Amygdala (tissue), 56 donors: ENCODE measurements around the gene TRAPPC1.

Experiments used
- DNase-seq, 56 donors: peaks; one replicate each; lab custom pipeline; 2025; lab: John Stamatoyannopoulos, UW

Gene TRAPPC1

DNA sequence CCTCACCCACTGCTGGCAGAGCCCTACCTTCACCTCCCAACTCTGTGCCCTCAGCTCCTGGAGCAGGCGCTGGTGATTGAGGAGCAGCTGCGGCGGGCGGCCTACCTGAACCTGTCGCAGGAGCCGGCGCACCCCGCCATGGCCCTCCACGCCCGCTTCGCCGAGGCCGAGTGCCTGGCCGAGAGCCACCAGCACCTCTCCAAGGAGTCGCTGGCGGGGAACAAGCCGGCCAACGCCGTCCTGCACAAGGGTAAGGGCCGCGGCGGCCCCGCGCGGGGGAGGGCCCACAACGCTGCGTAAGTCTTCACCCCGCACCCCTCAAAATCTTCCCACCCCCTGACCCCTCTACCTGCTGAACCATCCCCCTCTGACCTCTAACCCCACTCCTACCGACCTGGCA is 22.7 kb downstream of the TRAPPC1 start:
- no peak for DNase-seq

DNA sequence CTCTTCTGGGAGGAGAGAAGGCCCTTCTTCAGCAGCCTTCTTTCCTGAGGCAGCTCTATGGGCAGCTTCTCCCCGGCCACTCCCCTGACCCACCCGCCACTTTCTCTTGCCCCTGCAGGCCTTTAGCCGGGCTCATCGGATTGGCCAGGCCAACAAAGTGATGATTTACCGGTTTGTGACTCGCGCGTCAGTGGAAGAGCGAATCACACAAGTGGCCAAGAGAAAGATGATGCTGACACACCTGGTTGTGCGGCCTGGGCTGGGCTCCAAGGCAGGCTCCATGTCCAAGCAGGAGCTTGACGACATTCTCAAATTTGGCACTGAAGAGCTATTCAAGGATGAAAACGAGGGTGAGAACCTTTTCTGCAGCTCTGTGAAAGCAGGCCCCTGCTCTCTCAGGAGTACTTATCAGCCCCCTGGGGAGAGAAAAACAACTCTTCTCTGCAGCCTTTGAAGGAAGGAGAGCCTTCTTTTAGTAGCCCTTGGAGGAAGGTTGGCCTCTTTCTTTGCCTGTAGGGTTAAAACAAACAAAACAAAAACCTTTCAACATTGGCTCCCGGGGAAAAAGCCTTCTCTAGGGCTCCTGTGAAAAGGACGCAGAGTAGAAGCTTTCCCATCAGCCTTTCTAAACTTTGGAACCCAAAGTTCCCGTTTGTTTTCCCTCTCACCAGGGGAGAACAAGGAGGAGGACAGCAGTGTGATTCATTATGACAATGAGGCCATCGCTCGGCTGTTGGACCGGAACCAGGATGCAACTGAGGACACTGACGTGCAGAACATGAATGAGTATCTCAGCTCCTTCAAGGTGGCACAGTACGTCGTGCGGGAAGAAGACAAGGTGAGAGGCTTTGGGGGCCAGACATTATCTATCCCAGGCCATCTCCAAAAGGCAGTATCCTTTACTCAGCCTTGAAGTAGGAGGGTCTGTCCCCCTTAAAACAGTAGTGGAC is 28.3 kb downstream of the TRAPPC1 start:
- no peak for DNase-seq

DNA sequence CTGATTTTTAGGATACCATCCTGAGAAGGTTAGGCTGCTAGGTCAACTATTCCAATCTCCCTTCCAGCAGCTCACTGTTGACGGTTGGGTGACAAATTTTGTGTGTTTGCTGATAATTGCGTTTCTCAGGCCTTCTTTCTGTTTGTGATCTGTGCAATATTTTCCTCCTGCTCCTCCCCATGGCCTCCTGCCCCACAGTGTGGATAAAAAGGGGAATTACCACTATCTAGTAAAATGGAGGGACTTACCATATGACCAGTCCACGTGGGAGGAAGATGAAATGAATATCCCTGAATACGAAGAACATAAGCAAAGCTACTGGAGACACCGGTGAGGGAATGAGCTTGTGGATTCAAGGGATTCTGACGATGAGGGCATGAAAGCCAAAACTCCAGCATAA is 34.0 kb downstream of the TRAPPC1 start:
- DNase-seq = peak in 16 of 56 donors; percentile 0 to 54 (median 24)

DNA sequence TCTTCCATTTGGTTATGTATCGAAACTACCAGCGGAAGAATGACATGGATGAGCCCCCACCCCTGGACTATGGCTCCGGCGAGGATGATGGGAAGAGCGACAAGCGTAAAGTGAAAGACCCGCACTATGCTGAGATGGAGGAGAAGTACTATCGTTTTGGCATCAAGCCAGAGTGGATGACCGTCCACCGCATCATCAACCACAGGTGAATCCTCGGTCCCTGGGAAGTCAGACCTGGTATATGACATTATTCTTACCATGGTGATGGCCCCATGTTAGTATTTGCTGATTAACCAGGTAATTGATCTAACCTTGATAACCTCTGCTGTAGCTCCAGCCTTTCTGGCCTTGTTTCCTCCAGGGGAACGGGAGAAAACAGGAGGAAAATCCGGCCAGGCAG is 34.7 kb downstream of the TRAPPC1 start:
- no peak for DNase-seq

DNA sequence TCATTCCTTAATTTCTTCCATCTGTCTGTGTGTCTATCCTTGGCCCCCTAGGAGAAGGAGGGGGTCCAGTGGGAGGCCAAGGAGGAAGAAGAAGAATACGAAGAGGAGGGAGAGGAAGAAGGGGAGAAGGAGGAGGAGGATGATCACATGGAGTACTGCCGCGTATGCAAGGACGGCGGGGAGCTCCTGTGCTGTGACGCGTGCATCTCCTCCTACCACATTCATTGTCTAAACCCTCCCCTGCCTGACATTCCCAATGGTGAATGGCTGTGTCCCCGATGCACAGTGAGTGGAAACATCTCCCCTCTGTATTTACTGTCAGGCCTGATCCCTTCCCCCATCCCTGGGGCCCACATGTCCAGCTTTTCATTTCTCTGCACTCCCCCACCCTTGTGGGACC is 36.9 kb downstream of the TRAPPC1 start:
- DNase-seq = no peak

DNA sequence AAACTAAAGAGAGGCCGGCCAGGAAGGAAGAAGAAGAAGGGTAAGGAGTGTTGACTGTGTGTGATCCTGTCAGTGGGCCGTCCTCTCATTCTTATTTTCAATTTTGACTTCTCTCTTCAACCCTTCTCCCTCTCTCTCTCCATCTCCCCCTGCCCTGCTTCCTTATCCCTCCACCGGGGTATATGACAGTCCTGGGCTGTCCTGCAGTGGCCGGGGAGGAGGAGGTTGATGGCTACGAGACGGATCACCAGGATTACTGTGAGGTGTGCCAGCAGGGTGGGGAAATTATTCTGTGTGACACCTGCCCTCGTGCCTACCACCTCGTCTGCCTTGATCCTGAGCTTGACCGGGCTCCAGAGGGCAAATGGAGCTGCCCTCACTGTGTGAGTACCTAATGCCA is 37.5 kb downstream of the TRAPPC1 start:
- no peak for DNase-seq

DNA sequence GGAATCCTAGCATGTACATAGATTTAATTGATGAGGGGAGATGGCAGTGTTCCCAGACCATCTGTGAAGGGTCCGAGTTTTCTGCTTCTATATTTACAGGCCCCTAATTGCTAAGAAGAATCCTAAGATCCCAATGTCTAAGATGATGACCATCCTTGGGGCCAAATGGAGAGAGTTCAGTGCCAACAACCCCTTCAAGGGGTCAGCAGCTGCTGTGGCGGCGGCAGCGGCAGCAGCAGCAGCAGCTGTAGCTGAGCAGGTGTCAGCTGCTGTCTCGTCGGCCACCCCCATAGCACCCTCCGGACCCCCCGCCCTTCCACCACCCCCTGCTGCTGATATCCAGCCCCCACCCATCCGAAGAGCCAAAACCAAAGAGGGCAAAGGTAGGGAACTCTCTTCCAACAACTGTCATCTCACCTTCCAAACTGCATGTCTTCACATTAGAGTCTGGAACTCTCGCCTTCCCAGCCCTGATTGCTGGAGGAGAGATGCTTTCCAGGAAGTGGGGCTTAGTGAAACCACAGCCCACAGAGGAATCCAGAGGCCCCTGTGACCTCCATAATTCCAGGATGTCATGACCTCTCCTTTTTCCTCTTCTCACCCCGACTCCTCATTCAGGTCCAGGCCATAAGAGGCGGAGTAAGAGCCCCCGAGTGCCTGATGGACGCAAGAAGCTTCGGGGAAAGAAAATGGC is 38.4 kb downstream of the TRAPPC1 start:
- DNase-seq = no peak

DNA sequence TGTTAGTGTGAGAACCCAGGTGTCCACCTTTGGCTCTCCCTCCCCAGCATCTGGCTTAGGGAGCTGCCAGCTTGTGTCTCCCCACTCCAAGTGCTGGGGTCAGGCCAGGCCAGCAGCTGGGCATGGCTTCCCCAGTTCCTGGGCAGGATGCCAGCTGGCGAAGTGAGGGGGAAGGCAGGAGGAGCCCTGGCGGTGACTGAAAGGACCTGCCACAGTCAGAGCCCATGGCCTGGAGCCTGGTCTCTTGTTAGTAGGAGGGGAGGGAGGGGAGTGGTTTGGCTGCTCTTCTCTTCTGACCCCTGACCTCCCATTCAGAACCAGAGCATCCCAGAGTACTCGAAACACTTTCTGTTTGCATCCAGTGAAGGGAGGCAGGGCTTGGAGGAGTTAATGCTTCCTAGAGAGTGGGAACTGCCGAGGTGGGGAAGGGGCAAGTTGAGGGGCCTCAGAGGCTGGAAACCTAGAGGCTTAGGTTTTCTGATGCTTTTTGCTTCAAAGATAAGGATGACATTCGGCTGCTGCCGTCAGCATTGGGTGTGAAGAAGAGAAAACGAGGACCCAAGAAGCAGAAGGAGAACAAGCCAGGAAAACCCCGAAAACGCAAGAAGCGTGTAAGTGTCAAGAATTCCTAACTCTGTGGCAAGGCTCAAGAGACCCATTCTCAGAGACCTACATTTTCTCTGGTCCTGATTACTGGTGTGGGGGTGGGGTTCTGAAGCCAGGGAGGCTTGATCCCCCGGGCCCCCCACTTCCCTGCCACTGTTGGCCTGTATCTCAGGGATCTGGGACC is 42.4 kb downstream of the TRAPPC1 start:
- peak; percentile 53 to 97 (median 94) for DNase-seq

DNA sequence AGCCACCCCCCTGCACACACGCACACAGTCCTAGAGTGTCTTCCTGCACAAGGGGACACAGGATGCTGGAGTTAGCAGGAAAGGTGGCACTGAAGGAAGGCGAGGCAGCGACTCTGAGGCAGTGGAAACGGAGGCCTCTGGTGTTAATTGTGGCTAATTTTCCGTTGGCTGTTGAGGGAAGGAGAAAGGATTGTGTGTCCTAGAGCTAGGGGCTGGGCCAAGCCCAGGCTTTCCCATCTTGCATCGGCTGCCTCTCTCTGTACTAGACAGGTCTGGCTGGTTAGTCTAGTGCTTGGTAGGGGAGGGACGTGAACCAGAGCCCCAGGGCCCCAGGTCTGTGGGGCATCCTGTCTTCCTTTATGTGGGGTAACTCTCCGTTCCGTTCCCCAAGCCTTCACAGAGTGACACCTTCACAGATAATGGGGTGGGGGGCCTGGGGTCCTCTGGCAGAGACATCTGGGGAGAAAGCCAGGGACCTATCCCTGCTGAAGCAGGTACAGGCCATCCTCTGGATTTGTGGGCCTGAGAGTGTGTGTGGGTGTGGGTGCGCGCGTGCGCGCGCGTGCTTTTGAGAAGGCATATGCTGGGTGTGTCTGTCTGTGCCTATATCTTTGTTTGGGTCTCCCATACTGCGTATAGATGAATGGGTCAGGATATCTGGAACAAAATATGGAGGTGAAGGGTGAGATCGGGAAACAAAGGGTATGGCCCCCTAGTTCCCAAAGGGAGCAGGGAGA is 43.4 kb downstream of the TRAPPC1 start, which contains the start of gene CHD3:
Gene CHD3, plus strand, starts transcription at position 606 of the 737 bp plus-strand sequence. CDS start 212 bp downstream, outside the sequence.
- DNase-seq = peak in 3 of 56 donors; percentile 18 to 31 (median 22)

DNA sequence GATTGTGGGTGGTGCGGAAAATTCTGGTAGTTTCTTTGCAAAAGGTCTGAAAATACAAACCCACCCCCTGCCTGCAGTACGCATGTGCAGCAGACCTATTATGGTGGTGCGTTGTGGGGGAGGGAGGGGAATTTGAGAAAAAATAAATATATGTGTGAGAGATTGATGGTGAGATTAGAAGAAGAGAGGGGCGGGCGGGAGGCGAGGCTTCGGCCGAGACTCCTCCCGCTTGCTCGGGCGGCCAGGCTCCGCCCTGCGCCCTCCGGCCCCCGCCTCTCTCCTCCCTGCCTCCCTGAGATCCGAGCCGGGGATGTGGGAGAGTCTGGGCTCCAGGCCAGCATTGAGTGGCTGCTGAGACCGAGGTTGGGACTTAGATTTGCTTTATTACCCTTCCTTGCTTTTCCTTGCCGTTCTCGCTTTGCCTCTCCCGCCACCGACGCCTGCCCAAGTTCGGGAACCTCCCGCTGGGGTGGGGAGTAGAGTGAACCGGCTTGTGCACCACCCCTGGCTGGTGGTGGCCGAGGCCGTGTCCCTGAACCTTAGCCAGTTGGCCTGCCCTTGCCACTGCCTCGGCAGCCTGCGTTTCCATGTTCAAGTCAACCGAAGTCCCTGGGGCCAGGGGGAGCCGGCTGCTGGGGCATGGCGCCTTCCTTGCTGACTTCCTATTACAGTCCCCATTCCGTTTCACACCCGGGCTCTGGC is 44.1 kb downstream of the TRAPPC1 start:
- DNase-seq = peak in 55 of 56 donors; percentile 30 to 91 (median 81)

DNA sequence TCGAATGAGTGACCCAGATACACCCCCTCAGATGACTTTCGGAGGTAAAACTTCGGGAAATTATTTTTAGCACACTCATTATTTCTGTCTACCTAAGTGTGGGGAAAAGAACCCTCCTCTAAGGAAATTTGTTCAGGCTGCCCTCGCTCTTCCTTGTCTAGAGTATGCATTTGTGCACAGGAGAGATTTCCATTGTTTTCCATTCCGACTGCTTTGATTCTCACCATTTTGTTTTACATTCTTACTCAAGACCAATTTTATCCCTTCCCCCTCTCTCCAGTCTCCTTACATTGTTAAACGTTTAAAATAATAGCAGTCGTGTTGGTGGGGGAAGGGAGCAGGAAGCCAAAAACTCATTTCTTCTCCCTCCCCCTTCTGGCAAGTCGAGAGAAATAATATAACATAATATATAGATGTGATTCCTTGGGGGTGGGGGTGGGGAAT is 44.7 kb downstream of the TRAPPC1 start:
- DNase-seq = no peak

DNA sequence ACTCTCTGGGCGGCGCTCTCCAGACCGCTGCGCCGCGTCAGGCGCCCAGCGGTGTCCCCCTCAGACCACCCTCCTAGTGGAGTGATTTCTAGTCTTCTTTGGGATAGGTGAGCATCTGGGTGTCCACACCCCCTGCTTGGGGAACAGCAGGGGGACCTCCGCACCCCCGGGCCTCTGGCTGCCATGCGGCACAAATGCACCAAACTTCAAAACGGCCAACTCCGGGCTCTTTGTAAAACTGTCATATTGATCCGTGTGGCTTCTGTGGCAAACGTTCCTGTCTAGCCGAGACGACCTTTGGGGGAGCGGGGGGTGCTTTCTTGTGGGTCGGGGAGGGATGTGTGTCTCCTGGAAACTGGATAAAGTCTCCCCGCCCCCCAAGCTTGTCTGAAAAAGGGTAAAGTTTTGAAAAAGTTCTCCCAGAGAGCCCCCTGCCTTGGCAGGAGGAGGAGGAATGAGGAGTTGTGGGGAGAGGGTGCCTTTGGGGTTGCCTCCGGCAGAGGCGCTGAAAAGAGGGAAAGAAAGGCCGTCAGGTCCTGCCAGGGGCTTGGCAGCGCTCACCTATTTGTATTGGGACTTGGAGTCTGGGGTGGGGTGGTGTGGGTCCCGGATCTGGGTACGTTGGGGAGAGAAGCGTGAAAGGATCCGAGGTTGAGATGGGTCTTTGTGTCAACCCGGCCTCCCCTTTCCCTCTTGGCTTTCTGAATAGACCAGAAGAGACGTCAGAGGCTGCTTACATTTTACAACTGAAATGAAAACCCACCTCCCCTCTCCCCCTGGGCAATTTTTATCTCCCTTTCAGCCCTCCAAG is 45.3 kb downstream of the TRAPPC1 start:
- peak in 3 of 56 donors; percentile 10 to 31 (median 28) for DNase-seq

DNA sequence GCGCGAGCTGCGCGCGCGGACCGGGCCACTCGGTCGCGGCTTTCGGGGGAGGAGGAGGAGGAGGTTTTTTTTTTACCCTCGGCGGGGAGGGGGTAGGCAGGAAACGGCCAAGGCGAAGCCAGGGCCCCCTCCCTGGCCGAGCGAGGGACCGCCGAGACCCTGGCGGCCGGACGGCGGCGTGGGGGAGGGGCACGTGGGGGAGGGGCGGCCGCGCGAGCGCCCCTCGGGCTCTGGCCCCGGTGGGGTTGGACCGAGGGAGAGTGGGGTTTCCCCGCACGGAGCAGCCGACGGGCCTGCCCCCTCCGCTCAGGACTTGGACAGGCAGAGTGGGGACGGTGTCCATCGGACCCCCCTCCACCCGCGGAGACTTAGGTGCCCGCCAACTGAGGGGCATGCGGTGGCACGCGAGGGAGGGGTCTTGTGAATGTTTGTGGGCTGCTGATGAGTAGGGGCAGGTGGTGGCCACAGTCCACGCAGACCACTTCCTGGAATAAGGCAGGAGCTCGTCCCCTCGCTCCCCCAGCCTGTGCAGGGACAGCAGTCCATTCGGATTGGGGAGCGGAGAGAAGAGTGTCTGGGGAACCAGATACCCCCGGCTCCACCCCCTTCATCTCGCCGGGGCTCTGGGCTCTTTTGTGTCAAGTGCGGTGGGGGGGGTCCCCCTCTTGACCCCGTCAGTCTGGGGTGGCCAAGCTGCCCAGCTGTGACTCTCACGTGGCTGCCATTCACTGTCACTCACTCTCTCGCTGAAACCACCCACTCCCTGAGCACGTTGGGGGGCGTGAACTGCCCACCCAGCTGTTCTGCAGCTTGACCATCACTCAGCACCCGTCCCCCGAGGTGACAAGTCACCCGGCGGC is 46.1 kb downstream of the TRAPPC1 start:
- DNase-seq = peak in 8 of 56 donors; percentile 11 to 62 (median 28)

DNA sequence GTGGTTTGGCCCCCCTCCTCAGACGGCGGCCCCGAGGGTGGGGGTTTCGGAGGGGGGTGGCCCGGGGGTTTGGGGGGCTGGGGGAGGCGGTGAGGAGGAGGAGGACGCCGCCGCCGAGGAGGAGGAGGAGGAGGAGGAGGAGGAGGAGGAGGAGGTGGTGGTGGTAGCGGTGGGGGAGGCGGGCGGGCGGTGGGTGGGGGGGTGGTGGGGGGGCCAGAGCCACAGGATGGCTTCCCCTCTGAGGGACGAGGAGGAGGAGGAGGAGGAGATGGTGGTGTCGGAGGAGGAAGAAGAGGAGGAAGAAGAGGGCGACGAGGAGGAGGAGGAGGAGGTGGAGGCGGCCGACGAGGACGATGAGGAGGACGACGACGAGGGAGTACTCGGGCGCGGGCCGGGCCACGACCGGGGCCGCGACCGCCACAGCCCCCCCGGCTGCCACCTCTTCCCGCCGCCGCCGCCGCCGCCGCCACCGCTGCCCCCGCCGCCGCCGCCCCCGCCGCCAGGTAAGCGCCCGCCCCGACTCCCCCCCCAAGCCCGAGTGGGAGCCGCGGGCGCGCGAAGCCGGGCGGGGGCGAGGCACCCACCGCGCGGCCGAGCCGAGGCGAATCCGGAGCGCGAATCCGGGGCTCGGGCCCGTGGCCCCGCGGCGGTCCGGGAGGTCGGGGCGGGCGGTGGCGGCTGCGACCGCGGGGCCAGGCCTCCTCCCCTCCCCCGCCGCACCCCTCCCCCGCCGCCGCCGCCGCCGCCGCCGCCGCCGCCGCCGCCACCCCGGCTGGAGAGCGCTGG is 47.0 kb downstream of the TRAPPC1 start:
- DNase-seq = no peak

DNA sequence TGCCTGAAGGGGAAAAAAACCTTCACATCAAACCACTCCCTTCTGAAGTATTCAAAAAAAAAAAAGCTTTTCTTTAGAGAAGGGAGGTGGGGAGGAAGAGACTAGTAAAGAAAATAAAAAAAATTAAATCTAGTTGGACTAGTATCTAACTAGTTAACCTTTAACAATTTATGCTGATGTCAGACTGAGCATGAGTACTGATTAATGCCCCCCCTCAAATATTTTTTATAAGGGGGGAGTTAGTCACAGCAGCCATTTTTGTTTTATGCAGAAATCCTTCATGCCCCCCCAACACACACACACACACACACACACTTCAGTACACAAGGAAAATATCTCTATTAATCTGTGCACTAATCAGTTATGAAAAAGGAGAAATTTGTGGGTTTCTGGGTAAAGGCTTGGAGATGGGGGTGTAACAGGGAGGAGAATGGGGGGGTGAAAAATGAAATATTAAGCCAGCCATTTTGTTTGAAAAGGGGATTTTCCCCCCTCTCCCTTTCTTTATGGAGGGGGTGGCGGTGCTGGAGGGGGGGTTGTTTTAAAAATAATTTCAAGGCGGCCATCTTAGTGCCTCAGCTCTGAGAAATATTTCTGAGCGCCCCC is 47.9 kb downstream of the TRAPPC1 start:
- no peak for DNase-seq

DNA sequence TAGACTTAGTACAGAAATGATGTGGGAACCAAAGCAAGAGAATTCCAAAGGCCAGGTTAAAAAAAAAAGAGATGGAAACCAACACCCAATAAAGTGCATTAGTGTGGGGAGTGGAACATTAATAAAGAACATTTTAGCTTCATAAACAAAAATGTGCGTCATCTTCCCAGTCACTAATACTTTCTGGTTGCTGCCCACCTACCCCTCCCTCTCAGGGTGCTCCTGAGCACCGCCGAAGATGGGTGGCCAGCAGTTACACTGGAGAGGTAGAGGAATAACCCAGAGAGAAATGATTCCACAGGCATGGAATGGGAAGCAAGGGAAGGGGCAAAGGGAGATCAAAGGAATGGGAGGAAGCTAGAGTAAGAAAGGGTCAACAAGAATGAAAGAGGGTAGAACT is 49.1 kb downstream of the TRAPPC1 start:
- DNase-seq = no peak
